Spleen (tissue), 11 donors: ENCODE measurements around the gene TBL1X. TPM values are rescaled to one million over a fixed set of nuclear protein-coding genes. Genes with fewer than 3 reads are reported as not detected.

Source experiments
- DNase-seq: peaks from one replicate; pipeline ENCODE4 v3.0.0-alpha.2; 2020
- H3K27ac ChIP-seq, 8 donors: fragments of 200-600 bp; sonication (generic) in 7 of 8; 1 replicate in 4 of 8; 2 replicates in 4 of 8; pipeline versions ENCODE4 v1.5.0 to v1.8.0; 2016 to 2021; ENCODE audit warnings: inconsistent platforms in 4 of 8, mild to moderate bottlenecking in 4 of 8, moderate library complexity in 1 of 8
- H3K27me3 ChIP-seq, 7 donors: fragments of 200-600 bp; sonication (generic) in 6 of 7; replicated peaks in 1 of 7; 1 replicate in 4 of 7; 2 replicates in 3 of 7; pipeline versions ENCODE4 v1.5.0 to v1.8.0; 2016 to 2021; ENCODE audit warnings: inconsistent platforms in 3 of 7, mild to moderate bottlenecking in 1 of 7
- H3K36me3 ChIP-seq, 6 donors: fragments of 200-600 bp; sonication (generic) in 5 of 6; 1 replicate in 4 of 6; 2 replicates in 2 of 6; pipeline versions ENCODE4 v1.5.0 to v1.8.0; 2016 to 2021; ENCODE audit warnings: inconsistent platforms in 2 of 6
- H3K4me1 ChIP-seq, 6 donors: fragments of 200-600 bp; sonication (generic) in 5 of 6; 1 replicate in 3 of 6; 2 replicates in 3 of 6; pipeline versions ENCODE4 v1.5.0 to v1.8.0; 2016 to 2021; ENCODE audit warnings: inconsistent platforms in 3 of 6
- H3K4me3 ChIP-seq, 8 donors: fragments of 200-600 bp; sonication (generic) in 7 of 8; 1 replicate in 4 of 8; 2 replicates in 4 of 8; pipeline versions ENCODE4 v1.5.0 to v1.8.0; 2016 to 2021; ENCODE audit warnings: inconsistent platforms in 4 of 8, mild to moderate bottlenecking in 4 of 8, moderate library complexity in 2 of 8
- H3K9me3 ChIP-seq, 8 donors: fragments of 200-600 bp; sonication (generic) in 7 of 8; 1 replicate in 4 of 8; 2 replicates in 4 of 8; pipeline versions ENCODE4 v1.5.0 to v1.8.0; 2016 to 2021; ENCODE audit warnings: inconsistent platforms in 4 of 8
- POLR2A ChIP-seq, 3 donors: fragments of 450-650 bp; IDR thresholded peaks; one replicate each; pipeline ENCODE4 v1.5.1; 2017; ENCODE audit warnings: antibody characterized with exemption in 3 of 3, mild to moderate bottlenecking in 1 of 3
- POLR2AphosphoS5 ChIP-seq, 3 donors: sonication (generic); formaldehyde crosslinking; IDR thresholded peaks; one replicate each; pipeline ENCODE4 v1.5.1; 2017; ENCODE audit warnings: antibody characterized with exemption in 3 of 3
- WGBS, 5 donors: extraction: QIAGEN DNeasy Blood & Tissue Kit in 3 of 5; methylation state at CpG; one replicate each; pipeline versions ENCODE4 v1.1.5 to v1.1.7; 2013 to 2018; 5-methylcytosine and 5-hydroxymethylcytosine counted together
- intact Hi-C: fragments of 100-400 bp; cut with DNase I; formaldehyde crosslinking; loops from one replicate; pipeline ENCODE4 v1.15.0; 2023; ENCODE audit warnings: low total_unique reads
- polyA plus RNA-seq, 3 donors: library from polyadenylated mRNA; stranded (reverse); fragments of 200-250 nt; gene quantifications; one replicate each; pipeline ENCODE4 v1.2.1, GENCODE V29; 2013
- total RNA-seq, 7 donors: library from RNA; depleted of rRNA in 3 of 7; stranded (reverse); fragments of >200 nt in 3 of 7; fragmentation: NEBNext Ultra II Directional in 4 of 7; extraction: Animal tissue kit (Norgen Biotek cat#: 25700) in 4 of 7; gene quantifications; one replicate each; pipeline versions ENCODE4 v1.1.0 to v1.2.1, GENCODE V29; 2016 to 2021
- TF ChIP-seq, protein P1 (sequence below), 11 experiments: fragments of 200-600 bp in 7 of 11; fragments of 450-650 bp in 4 of 11; sonication (generic) in 4 of 11; IDR thresholded peaks in 8 of 11; conservative IDR thresholded peaks in 3 of 11; 1 replicate in 7 of 11; 2 replicates in 4 of 11; pipeline versions ENCODE4 v1.4.0 to v1.8.0; 2016 to 2021; ENCODE audit warnings: antibody characterized with exemption in 11 of 11, inconsistent platforms in 4 of 11, mild to moderate bottlenecking in 1 of 11
- donor health status: healthy with polysubstance abuse.
- donor health status: DM: no; HTN: no; CAD: no; lungs with moderate emphysema.
- donor health status: DM: no; HTN: no; CAD: no.
- donor health status: Bipolar disorder and iron deficiency.
- donor health status: healthy.
- donor health status: DM: no; HTN: no; CAD: no.
- donor health status: DM: yes; HTN: yes; CAD: no.

The TBL1X gene
- total and polyA plus RNA-seq, 10 donors = 3.0 to 37.2 (median 21.4) TPM

GRCh38 chrX:9663216-9663615 is 198.4 kb downstream of the TBL1X start:
- no peaks in the 10 kb centered on the region for H3K4me1 ChIP-seq
- H3K27me3 ChIP-seq = no peaks in the 10 kb centered on the region
- no peak overlapping the region for H3K4me3 ChIP-seq
- no peaks in the 10 kb centered on the region for H3K9me3 ChIP-seq
- no peak overlapping the region for H3K27ac ChIP-seq
- TF ChIP-seq POLR2A (IDR thresholded peaks at IDR 0.05) (no peak), POLR2AphosphoS5 (IDR thresholded peaks at IDR 0.05) (no peak)
- TF ChIP-seq, protein P1, sequence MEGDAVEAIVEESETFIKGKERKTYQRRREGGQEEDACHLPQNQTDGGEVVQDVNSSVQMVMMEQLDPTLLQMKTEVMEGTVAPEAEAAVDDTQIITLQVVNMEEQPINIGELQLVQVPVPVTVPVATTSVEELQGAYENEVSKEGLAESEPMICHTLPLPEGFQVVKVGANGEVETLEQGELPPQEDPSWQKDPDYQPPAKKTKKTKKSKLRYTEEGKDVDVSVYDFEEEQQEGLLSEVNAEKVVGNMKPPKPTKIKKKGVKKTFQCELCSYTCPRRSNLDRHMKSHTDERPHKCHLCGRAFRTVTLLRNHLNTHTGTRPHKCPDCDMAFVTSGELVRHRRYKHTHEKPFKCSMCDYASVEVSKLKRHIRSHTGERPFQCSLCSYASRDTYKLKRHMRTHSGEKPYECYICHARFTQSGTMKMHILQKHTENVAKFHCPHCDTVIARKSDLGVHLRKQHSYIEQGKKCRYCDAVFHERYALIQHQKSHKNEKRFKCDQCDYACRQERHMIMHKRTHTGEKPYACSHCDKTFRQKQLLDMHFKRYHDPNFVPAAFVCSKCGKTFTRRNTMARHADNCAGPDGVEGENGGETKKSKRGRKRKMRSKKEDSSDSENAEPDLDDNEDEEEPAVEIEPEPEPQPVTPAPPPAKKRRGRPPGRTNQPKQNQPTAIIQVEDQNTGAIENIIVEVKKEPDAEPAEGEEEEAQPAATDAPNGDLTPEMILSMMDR (IDR thresholded peaks at IDR 0.05 in 8 of 11, conservative IDR thresholded peaks at IDR 0.05 in 3 of 11) = no peak
- peaks cover 0 to 21% (median 0%) of the 10 kb centered on the region in 6 donors for H3K36me3 ChIP-seq
- no peak for DNase-seq
- WGBS, 5 donors = 82 to 97% (median 85%) methylated on average over 6 of the region's 6 CpGs
- intact Hi-C loops = no loop called here

DNA sequence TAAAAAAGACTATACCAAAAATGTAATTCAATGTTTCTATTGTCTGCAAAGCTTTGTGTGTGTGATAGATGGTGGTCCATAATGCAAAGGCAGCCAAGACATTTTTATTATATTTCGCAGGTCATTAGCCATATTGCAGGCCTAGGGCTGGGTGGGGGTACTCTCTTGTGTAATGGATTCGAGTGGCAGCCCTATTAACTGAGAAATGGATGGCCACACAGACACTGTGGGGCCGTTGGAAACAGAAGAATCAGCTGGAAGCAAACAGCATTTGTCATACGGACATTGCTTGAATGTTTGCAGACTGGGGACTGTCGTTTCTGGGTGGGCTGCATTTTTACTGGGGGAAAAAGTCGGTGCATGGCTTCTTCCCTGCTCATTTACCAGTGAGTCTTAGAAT is 199.4 kb downstream of the TBL1X start:
- TF ChIP-seq POLR2AphosphoS5 (IDR thresholded peaks at IDR 0.05) (no peak), POLR2A (IDR thresholded peaks at IDR 0.05) (no peak)
- TF ChIP-seq, protein P1 (IDR thresholded peaks at IDR 0.05 in 8 of 11, conservative IDR thresholded peaks at IDR 0.05 in 3 of 11) = no peak
- 70 to 94% (median 87%) methylated on average over 6 of the region's 6 CpGs for WGBS, 5 donors
- Histone ChIP-seq H3K4me1 (no peaks in the 10 kb centered on the region), H3K27ac (no peak overlapping the region), H3K27me3 (no peaks in the 10 kb centered on the region), H3K4me3 (no peak overlapping the region), H3K36me3 (peaks cover 0 to 16% (median 0%) of the 10 kb centered on the region in 6 donors), H3K9me3 (no peaks in the 10 kb centered on the region)
- DNase-seq = no peak
- intact Hi-C loops = no loop called here

- Histone ChIP-seq H3K27ac (no peak overlapping the region), H3K36me3 (peaks cover 0 to 7% (median 0%) of the 10 kb centered on the region in 6 donors), H3K27me3 (no peaks in the 10 kb centered on the region), H3K4me1 (no peaks in the 10 kb centered on the region), H3K9me3 (no peaks in the 10 kb centered on the region), H3K4me3 (no peak overlapping the region)
- intact Hi-C loops = no loop called here
- no peak for TF ChIP-seq POLR2A (IDR thresholded peaks at IDR 0.05)
- TF ChIP-seq POLR2AphosphoS5 (IDR thresholded peaks at IDR 0.05) = no peak
- TF ChIP-seq, protein P1 (IDR thresholded peaks at IDR 0.05 in 8 of 11, conservative IDR thresholded peaks at IDR 0.05 in 3 of 11) = no peak
- WGBS, 5 donors = 85 to 92% (median 91%) methylated on average over 4 of the region's 4 CpGs
- DNase-seq = no peak
Observed at GRCh38 chrX:9665113-9665512, 200.3 kb downstream of the TBL1X start.

- DNase-seq = no peak
- H3K27ac ChIP-seq = no peak overlapping the region
- 33 to 45% (median 40%) methylated on average over 3 of the region's 3 CpGs for WGBS, 5 donors
Observed at GRCh38 chrX:9668537-9668936, 203.7 kb downstream of the TBL1X start.

More at GRCh38 chrX:9668537-9668936, 203.7 kb downstream of the TBL1X start:
- Histone ChIP-seq H3K36me3 (no peaks in the 10 kb centered on the region), H3K4me1 (peaks cover 0 to 14% (median 0%) of the 10 kb centered on the region in 6 donors), H3K9me3 (no peaks in the 10 kb centered on the region), H3K27me3 (no peaks in the 10 kb centered on the region), H3K4me3 (no peak overlapping the region)
- TF ChIP-seq, protein P1 (IDR thresholded peaks at IDR 0.05 in 8 of 11, conservative IDR thresholded peaks at IDR 0.05 in 3 of 11) = no peak
- TF ChIP-seq POLR2A (IDR thresholded peaks at IDR 0.05) = no peak
- no peak for TF ChIP-seq POLR2AphosphoS5 (IDR thresholded peaks at IDR 0.05)
- intact Hi-C loops = no loop called here
